Smooth muscle cell of the brain vasculature (primary cell): ENCODE data around the gene CES1.
"Not testable (repeated sequence)": the region's sequence is repeated elsewhere in the genome, so short reads cannot be mapped to it uniquely, and the experiment has no call there.

Source experiments
- DNase-seq: peaks from one replicate; pipeline ENCODE4 v3.0.0-alpha.2; 2012; ENCODE audit warnings: low read depth, low spot score

Gene CES1

DNA sequence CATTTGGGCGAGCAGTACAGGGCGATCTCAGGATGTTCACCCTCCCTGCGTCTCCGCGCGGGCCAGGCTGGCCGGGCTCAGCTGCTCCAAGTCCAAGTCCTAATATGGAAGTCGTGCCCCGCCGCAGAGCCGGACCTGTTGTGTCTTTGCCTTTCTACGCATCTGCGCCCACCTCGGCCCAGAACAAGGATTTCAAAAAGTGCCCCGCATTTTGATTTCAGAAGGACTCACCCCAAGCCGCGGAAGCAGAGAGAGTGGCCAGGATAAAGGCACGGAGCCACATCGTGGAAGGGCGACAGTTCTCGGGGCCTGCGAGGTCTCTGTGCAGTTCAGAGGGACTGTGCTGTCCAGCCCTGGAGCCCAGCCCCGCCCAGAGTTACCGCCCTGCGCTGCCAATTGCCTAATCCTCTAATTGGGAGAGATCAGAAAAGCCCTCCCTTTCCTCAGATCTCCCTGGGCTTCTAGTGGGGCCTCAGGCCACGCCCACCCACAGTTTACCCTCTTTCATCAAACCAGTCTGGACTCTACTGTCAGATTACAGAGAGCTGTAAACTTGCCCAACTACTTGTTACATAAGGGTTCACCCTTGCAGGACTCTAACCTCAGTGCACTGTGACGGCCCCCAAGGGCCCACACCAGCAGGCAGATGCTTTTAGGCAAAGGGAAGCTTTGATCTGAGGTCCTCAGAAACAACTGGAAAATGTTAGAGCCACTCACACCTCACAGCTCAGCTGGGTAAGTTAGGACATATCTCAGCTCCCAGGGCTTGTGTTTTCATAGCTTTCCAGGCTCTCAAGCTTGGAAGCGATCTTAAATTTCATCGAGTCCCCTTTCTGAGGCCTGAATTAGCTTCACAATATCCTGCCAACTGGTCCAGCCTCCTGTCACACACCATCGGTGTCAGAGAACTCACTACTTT lies at the start of gene CES1:
CES1 (minus strand) TSS at position 324 of the 919 bp plus-strand sequence; CDS start at position 283, 41 bp downstream.
- DNase-seq = no peak

- no peak for DNase-seq
Measured at GRCh38 chr16:55876854-55877253, 44.0 kb upstream of the CES1 start.

- no peak for DNase-seq
Measured at GRCh38 chr16:55875273-55875672, 42.4 kb upstream of the CES1 start, which contains the start of gene CES5A. Gene CES5A (minus strand): TSS chr16:55875373. CDS start chr16:55875221, 152 bp downstream.

DNA sequence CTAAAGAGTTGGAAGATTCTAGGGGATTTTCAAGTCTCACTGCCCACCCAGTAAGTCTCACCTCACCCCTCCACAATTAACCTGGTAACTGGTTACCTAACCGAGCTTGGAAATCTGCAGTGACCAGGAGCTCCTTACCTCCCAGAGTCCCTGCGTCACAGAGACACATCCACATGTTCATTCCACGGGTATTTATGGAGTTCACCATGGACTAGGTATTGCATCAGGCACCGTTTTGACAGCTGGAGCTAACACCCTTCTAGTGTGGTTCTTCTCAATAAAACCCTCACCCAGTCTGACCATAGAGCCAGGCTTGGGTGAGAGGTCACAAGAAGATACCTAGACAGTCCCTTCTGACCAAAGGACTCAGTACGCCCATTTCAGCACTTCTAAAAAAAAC lies 40.2 kb upstream of the CES1 start:
- DNase-seq = no peak

DNA sequence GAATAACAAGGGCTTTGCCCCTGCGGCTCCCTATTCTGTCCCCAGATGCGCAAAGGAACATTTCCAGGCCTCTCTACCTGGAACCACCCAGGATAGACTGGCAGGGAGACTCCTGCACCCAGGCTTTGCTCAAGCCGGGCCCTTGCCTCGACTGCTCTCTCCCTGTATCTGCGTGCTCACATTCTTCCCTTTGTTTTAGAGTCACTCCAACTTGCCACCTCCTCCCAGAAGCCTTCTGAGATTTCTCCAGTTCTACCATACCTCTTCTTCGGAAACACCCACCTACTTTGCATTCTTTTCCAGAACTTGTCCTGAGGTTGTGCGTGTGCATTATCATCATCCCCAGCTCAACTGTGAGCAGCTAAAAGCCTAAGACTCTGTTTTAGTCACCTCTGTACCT lies 39.2 kb upstream of the CES1 start:
- no peak for DNase-seq

DNA sequence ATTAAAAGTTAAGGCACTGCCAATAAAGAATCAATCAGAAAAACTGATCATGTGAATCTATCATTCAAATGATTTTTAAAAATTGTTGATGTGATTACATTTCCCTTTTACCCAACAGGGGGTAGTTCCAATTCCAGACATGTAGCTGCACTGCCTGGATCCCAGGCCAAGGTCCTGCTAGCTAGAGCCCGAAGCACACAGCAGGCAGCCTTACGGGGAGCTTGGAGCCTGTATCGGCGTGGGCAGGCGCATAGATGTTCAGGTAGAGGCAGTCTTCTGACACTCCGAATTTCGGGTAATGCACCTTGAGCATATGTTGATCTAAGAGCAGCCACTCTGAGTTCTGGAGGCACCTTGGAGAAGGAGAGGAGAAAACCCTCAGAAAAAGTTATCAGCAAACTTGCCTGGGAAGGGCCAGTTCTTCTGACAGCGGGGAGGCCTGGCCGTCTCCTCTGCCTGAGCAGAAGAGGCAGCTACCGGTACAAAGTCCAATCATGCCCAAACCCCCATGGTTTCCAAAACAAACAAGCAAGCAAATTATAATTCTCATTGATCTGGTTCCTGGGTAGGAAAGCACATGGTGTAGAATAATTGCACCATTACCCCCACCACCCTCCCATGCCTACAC lies 38.6 kb upstream of the CES1 start:
- DNase-seq = no peak

- DNase-seq = no peak
Measured at GRCh38 chr16:55868980-55869379, 36.1 kb upstream of the CES1 start.

- no peak for DNase-seq
Measured at GRCh38 chr16:55868137-55868536, 35.2 kb upstream of the CES1 start.

DNA sequence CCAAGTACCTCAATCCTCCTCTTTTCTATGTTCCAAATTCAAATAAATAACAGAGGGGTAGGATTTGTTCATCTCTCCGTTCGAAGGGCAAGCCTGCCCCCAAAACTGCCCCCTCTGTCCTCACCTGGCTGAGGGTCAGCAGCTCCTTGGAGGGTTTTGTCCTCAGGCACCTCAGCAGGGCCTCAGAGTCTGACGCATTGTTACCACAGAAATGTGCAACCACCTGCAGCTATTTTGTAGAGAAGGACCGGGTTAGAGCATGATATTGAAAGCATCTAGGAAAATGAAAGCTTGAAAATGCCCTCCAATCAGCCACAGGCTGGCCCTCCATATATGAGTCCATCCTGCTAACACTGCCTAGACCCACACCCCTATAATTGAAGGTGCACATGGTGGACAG lies 28.4 kb upstream of the CES1 start:
- no peak for DNase-seq

DNA sequence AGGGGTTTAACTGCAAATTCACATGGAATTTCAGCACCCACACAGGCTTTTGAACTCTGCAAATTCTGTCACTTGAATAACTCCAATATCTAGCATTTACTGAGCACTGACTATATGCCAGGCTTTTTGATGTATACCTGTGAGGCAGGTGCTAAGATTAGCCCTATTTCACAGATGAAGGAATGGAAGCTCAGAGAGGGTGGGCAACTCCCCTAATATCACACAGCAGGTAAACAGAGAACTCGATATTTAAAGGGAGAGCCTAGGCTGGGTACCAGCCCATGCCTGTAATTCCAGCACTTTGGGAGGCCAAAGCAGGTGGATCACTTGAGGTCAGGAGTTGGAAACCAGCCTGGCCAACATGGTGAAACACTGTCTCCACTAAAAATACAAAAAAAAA lies 24.8 kb upstream of the CES1 start:
- not testable (repeated sequence) for DNase-seq

DNA sequence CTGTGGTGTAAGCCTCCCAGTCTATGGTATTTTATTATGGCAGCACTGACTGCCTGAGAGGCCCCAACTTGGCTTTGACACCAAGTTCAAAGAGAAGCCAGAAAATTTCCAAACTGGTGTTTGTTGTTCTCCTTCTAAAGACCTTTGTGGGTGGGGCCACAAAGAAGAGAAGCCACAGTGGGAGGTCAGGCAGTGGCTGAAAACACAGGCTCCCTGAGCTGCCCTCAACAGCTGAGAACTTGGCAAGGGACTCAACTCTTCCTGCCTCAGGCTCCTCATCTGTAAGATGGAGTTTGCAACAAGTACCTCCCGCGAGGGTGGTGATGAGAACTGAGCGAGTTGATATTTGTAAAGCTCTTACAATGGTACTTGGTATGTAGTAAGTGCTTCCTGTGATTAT lies 24.1 kb upstream of the CES1 start:
- no peak for DNase-seq

DNA sequence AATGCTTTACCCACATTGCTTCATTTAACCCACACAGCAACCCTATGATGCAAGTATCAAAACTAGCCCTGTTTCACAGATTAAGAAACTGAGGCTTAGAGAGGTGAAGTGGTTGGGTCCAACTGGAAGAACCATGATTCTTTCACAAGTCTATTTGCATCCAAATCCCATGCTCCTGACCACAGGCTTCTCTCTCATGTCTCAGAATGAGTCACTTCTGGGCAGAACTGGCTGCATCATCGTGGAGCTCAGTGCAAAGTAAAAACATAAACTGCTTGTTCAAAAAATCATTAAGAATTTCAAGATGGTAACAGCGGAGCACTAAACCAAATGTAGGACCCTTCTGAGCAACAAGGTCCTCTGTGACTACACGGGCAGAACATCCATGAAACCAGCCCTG lies 20.2 kb upstream of the CES1 start:
- DNase-seq = no peak

DNA sequence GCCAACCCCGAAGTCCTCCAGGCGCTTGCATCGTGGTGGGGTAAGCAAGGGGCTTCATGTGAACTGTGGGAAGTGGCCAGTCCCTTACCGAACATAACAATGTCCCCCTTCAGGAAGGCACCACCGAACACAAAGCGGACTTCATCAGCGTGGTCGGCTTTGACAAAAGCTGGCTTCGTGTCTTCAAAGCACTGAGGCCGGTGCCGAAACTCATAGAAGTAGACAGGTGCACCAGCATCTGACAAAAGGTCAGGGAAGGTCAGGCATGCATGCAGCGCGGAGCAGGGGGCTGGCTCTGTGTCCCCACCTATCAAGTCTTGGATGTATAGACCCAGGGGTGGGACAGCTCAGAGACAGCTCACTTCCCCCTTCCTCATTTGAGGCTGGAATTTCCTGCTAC lies 16.6 kb upstream of the CES1 start:
- DNase-seq = no peak

DNA sequence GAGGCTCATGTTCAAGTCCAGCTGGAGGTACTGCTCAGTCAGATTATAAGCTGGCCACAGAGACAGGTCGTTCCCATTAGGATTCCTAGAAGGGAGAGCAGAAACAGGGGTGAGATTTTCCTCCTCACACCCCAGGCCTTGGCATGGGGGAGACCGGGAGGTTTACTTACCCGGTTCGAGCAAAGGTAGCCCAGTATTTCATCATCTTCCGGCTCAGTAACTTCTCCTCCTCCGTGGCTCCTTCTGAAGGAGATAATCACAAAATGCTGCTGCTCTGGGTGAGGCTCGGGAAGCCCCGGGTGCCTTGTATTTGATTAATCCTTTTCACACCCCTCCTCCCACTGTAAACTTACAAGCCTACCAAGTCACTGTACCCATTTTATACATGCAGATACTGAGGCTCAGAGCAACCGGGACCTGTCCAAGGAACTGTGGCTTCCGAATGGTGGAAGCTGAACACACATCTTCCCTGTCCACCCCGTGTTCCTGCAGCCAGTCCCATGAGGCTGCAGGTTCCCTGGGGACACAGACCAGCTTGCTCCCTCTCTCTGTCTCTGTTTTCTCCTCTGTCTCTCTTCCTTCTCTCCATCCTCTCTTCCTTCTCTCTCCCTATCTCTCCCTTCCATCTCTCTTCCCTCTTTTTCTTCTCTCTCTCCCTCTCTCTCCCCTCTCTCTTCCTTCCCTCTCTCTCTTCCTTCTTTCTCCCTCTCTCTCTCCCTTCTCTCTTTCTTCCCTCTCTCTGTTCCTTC lies 13.9 kb upstream of the CES1 start:
- no peak for DNase-seq

GRCh38 chr16:55843105-55843395 lies 10.2 kb upstream of the CES1 start:
- DNase-seq = no peak

- DNase-seq = no peak
Measured at GRCh38 chr16:55842369-55843104, 9.6 kb upstream of the CES1 start.

DNA sequence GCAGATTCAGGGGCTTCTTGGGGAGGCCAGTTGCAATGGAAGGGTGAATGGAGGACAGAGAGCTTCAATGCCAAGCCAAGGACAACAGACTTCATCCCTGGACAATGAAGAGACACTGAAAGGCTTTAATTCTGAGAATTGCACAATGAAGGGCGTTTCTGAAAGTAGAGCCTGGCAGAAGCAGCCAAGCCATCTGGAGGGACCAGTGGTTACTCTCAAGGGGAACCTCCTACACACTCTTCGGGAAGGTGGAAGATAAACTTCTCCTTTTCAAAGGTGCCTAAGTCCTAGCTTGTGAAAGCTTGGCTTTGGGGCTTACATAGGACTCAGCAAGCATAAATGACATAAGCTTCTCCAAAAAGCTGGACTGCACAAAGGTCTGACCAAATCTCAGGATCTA lies 6.2 kb upstream of the CES1 start:
- no peak for DNase-seq

GRCh38 chr16:55836158-55836611 lies 3.3 kb upstream of the CES1 start:
- DNase-seq = no peak

DNA sequence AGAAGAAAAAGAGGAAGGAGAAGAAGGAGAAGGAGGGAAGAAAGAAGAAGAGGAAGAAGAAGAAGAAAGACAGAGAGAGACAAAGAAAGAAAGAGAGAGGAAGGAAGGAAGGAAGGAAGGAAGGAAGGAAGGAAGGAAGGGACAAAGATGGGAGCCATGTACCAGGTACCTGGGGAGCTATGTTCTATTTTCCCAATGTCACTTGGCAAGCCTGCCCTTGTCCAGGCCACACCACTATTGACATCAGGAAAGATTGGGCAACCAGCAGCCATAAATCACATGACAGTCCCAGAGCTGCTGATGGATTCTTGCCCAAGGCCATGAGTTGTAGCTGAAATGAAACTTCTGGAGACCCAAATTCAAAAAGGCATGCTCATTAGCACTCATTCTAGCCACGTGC lies 2.7 kb upstream of the CES1 start:
- no peak for DNase-seq

- not testable (repeated sequence) for DNase-seq
Measured at GRCh38 chr16:55835173-55835572, 2.3 kb upstream of the CES1 start.

DNA sequence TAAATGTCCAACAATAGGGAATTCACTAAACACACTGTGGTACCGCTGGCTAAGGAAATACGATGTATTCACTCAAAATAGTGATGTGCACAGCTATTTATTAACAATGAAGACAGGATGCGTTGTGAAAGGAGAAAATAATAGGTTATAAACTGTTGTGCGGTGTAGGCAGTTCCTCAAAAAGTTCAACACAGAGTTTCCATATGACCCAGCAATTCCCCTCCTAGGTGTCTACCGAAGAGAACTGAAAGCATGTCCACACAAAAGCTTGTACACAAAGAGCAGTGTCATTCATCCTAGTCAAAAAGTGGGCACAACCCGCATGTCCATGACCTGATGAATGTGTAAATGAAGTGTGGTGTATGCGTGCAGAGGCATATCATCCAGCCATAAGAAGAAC lies 1.2 kb upstream of the CES1 start:
- no peak for DNase-seq

- DNase-seq = no peak
Measured at GRCh38 chr16:55832425-55832772, 497 bp downstream of the CES1 start.
